Stimulated activated naive CD8-positive, alpha-beta T cell treated with anti-CD3 and anti-CD28 coated beads, Interleukin-15, Interleukin-2, amounts not matched to agents 100 ng/mL and 50 ng/mL, for 24 hours (primary cell): Measurements from ENCODE around the gene ARF1.
"Not testable (repeated sequence)": the region's sequence is repeated elsewhere in the genome, so short reads cannot be mapped to it uniquely, and the experiment has no call there.

Experiments used
- H3K27ac Mint-ChIP-seq: one replicate; pipeline ENCODE4 v1.8.0; 2021; ENCODE audit warnings: mild to moderate bottlenecking, mixed read lengths
- H3K27me3 Mint-ChIP-seq: one replicate; pipeline ENCODE4 v1.8.0; 2021; ENCODE audit warnings: mixed read lengths
- H3K36me3 Mint-ChIP-seq: one replicate; pipeline ENCODE4 v1.8.0; 2021; ENCODE audit warnings: low read depth, mixed read lengths
- H3K4me1 Mint-ChIP-seq: one replicate; pipeline ENCODE4 v1.8.0; 2021; ENCODE audit warnings: low read depth, mixed read lengths
- H3K4me3 Mint-ChIP-seq: one replicate; pipeline ENCODE4 v1.8.0; 2021; ENCODE audit warnings: mild to moderate bottlenecking, mixed read lengths
- H3K9me3 Mint-ChIP-seq: one replicate; pipeline ENCODE4 v1.8.0; 2021; ENCODE audit warnings: mixed read lengths

ARF1 gene

DNA sequence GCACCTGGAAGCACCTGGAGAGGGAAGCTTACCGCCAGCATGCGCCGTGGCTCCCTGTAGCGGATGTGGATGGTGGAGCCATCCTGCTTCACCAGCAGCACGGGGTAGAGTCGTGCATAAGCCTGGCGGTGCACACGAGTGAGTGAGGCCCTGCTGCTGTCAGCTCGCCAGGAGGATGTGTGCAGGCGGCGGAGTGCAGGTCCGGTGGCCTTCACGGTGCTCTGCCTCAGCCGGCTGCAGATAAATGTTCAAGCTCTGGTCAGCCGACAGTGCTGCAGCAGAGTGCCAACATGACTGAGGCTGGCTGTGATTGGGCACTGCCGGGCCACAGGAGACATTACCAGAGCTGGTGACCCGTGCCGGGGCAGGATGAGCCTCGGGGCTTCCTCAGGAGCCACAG, 25.1 kb downstream of the ARF1 start:
- H3K4me3 Mint-ChIP-seq = peak overlapping the region; percentile 91
- no peaks in the 10 kb centered on the region for H3K9me3 Mint-ChIP-seq
- H3K36me3 Mint-ChIP-seq = peaks cover 9% of the 10 kb centered on the region
- H3K27me3 Mint-ChIP-seq = no peaks in the 10 kb centered on the region
- peaks cover 38% of the 10 kb centered on the region for H3K4me1 Mint-ChIP-seq
- no peak overlapping the region for H3K27ac Mint-ChIP-seq

DNA sequence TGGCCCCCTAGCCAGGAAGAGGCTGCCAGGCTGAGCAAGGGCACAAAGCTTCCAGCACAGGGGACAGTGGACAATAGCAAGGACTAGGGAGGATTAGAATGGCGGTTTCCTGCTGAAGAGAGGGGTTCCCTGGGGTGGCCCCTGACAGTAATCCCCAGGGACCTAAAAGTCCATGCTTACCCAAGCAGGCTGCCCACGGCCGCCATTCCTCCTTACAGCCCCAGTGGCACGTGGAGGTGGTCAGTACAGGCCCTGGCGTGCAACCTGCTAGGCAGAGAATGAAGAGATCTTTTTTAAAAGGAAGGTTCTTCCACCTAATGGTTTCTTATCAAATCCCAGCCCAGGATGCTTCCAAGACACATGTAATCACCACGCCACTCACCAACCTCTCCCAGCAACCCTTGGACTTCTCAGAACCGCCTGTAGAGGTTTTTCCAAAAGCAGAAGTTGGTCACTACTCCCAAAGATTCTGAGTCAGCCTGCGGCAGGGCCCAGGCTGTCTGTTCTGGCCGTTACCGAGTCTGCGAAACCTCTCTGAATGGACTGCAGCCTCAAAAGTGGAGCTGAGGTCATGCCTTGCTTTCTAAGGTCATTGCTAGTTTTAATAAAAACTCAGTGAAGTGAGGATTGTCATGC, 25.7 kb downstream of the ARF1 start:
- peaks cover 38% of the 10 kb centered on the region for H3K4me1 Mint-ChIP-seq
- H3K27me3 Mint-ChIP-seq = no peaks in the 10 kb centered on the region
- H3K27ac Mint-ChIP-seq = peak overlapping the region; percentile 89
- H3K9me3 Mint-ChIP-seq = no peaks in the 10 kb centered on the region
- peaks cover 9% of the 10 kb centered on the region for H3K36me3 Mint-ChIP-seq
- peak overlapping the region; percentile 91 for H3K4me3 Mint-ChIP-seq

DNA sequence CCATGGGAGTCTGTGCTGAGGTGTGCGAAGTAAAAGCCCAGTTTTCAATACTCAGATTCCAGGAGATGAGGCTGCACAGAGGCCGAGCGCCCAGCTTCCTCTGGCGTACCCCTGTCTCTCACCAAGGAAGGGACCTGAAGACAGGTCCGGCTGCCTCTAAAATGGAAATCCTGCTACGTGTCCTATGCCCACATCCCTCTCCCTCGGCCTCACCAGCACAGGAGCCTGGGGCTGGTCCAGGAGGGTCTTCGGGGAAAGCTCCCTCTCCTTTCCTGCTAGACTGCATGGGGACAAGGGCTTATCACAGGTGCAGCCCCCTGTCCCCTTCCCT, 26.2 kb downstream of the ARF1 start:
- peaks cover 32% of the 10 kb centered on the region for H3K4me1 Mint-ChIP-seq
- no peaks in the 10 kb centered on the region for H3K9me3 Mint-ChIP-seq
- peak overlapping the region; percentile 89 for H3K27ac Mint-ChIP-seq
- peak overlapping the region; percentile 91 for H3K4me3 Mint-ChIP-seq
- H3K27me3 Mint-ChIP-seq = no peaks in the 10 kb centered on the region
- H3K36me3 Mint-ChIP-seq = peaks cover 9% of the 10 kb centered on the region

DNA sequence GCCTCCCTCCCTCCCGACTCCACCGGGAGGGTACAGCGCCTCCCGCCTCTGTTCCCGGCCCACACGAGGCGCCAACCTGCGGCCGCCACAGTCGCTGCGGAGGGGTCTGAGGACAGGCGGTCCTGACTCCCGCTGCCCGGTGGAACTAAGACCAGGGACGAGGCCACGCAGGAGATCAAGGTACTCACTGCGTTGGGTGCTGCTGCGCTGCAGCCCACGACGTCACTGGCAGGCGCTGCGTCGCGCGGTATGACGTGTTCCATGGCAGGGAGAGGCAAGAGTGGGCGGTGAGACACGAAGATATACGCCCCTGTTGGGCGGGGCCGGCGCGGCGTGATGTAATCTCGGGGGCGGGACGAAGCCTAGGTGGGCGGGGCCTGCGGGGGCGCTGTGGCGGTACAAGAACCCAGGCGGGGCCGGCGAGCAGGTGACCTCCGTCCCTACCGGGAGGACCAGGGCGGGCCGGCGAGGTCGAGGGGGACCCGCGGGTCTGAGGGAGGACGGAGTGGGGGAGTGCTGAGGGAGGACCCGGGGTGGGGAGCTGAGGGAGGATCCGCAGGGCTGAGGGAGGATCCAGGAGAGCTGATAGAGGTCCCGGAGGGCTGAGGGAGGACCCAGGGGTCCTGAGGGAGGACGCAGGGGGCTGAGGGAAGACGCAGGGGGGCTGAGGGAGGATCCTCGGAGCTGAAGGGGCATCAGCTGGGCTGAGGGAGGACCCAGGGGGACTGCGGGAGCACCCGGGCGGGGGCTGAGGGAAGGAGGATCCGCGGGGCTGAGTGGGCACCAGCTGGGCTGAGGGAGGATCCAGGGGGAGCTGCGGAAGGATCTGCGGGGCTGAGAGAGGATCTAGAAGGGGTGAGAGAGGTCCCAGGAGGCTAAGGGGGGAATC, 26.8 kb downstream of the ARF1 start, which contains the start of gene MRPL55:
Gene MRPL55, minus strand, starts transcription at position 227 of the 889 bp plus-strand sequence. CDS start 1,039 bp downstream, outside the sequence.
- H3K4me3 Mint-ChIP-seq = peak within 1 kb of the TSS; percentile 91
- H3K4me1 Mint-ChIP-seq = peaks cover 26% of the 10 kb centered on the region
- no peaks in the 10 kb centered on the region for H3K9me3 Mint-ChIP-seq
- peak within 1 kb of the TSS; percentile 89 for H3K27ac Mint-ChIP-seq
- H3K27me3 Mint-ChIP-seq = no peaks in the 10 kb centered on the region
- H3K36me3 Mint-ChIP-seq = peaks cover 9% of the 10 kb centered on the region

DNA sequence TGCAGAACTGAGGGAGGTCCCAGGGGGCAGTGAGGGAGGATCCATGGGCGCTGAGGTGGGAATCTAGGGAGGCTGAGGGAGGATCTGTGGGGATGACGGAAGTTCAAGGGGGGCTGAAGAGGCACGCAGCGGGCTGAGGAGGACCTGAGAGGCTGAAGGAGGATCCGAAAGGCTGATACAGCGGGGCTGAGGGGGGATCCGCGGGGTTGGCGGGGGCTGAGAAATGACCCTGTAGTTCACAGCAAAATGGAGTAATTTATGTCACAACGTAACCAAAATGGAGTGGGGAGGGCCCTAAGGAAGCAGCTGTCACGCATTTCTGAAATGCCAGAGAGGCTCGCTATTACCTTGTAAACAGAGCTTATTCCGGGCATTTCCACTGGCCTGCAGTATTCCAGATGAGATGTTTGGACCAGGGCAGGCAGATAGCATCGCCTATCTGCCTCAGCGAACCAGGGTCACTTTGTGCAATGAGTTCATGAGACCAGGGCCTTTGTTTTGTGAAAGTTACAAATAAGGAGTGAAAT, 27.5 kb downstream of the ARF1 start:
- H3K4me1 Mint-ChIP-seq = peaks cover 23% of the 10 kb centered on the region
- H3K9me3 Mint-ChIP-seq = no peaks in the 10 kb centered on the region
- peaks cover 9% of the 10 kb centered on the region for H3K36me3 Mint-ChIP-seq
- H3K4me3 Mint-ChIP-seq = peak overlapping the region; percentile 91
- peak overlapping the region; percentile 78 for H3K27ac Mint-ChIP-seq
- no peaks in the 10 kb centered on the region for H3K27me3 Mint-ChIP-seq

DNA sequence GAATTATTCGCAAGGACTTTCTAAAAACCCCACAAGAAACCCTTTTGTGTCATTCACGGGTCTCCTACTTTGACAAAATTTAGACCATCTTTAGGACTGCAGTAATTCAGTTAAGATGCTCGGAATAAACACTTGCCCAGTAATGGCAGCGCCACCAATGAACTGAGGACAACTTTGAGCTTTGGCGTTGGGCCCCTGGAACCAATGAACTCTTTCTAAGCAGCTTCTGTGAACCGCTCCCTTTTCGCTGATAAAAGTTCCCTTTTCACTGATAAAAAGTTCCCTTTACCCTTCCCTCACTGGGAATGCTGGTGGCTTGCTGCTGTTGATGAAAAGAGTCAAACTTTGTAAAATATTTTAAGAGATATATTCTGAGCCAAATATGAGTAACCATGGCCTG, 28.0 kb downstream of the ARF1 start:
- Mint-ChIP-seq H3K4me3 (peak overlapping the region; percentile 91), H3K9me3 (no peaks in the 10 kb centered on the region), H3K4me1 (peaks cover 23% of the 10 kb centered on the region), H3K36me3 (peaks cover 9% of the 10 kb centered on the region), H3K27me3 (no peaks in the 10 kb centered on the region), H3K27ac (no peak overlapping the region)

DNA sequence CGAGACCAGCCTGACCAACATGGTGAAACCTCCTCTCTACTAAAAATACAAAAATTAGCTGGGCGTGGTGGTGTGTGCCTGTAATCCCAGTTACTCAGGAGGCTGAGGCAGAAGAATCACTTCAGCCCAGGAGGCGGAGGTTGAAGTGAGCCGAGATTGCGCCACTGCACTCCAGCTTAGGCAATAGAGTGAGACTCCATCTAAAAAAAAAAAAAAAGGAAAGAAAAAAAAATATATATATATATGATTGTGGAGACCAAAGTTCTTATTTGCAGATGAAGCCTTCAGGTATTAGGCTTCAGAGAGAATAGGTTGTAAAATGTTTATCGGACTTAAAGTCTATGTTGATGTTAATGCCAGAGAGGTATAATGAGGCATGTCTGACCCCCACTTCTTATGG, 28.8 kb downstream of the ARF1 start:
- peaks cover 23% of the 10 kb centered on the region for H3K4me1 Mint-ChIP-seq
- not testable (repeated sequence) for H3K27ac Mint-ChIP-seq, H3K27me3 Mint-ChIP-seq, H3K9me3 Mint-ChIP-seq, H3K36me3 Mint-ChIP-seq, H3K4me3 Mint-ChIP-seq

DNA sequence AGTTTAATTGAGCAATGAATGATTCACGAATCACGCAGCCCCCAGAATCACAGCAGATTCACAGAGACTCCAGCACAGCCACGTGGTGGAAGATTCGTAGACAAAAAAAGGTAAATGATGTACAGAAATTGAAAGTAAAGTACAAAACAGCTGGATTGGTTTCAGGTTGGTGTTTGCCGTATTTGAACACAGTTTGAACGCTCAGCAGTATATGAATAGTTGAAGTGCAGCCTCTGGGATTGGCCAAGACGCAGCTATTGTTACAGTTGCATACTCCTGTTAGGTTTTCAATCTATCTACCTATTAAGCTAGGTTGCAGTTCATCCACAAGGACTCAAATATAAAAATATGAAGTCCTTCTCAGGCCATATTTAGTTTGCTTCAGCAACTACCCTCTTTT, 29.7 kb downstream of the ARF1 start:
- no peaks in the 10 kb centered on the region for H3K27me3 Mint-ChIP-seq
- H3K27ac Mint-ChIP-seq = no peak overlapping the region
- no peaks in the 10 kb centered on the region for H3K36me3 Mint-ChIP-seq
- H3K9me3 Mint-ChIP-seq = no peaks in the 10 kb centered on the region
- peaks cover 23% of the 10 kb centered on the region for H3K4me1 Mint-ChIP-seq
- H3K4me3 Mint-ChIP-seq = no peak overlapping the region

DNA sequence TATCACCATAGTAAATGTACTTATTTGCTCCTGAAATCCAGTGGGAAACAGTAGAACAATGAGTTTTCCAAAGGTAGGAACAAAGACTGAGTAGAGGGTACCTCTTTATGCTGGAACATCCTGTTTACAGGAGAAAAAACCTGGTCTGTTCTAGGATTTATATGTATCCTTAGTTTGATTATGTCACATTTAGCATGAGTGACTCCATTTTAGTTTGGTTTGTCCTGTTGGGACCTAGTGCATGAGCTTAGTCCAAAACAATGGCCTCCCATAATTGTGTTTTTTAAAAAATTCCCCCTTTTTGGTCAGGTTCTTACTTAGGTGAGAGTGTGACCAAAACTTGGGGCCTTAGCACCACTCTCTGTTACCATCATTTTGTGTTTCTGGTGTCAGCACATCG, 30.1 kb downstream of the ARF1 start:
- Mint-ChIP-seq H3K4me1 (peaks cover 22% of the 10 kb centered on the region), H3K4me3 (no peak overlapping the region), H3K9me3 (no peaks in the 10 kb centered on the region), H3K27ac (no peak overlapping the region), H3K36me3 (peaks cover 3% of the 10 kb centered on the region), H3K27me3 (no peaks in the 10 kb centered on the region)

DNA sequence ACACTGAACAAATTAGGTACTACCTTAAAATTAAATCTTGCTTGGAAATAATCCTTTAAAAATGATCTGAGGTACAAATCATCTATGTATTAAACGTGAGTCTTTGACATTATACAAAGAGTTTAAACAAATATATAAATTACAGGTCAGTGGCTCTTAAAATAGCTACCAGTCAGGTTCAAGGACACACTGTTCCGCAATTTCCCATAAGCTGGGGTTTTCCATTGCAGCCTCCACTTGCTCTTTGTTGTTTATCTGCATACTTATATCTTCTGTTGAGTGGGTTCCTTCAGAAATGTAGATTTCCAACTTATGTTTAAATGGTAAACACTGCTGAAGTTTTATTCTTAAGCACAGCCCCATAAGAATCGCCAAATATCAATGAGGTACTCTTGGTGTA, 32.3 kb downstream of the ARF1 start:
- no peak overlapping the region for H3K27ac Mint-ChIP-seq
- peaks cover 3% of the 10 kb centered on the region for H3K9me3 Mint-ChIP-seq
- peaks cover 5% of the 10 kb centered on the region for H3K4me1 Mint-ChIP-seq
- H3K4me3 Mint-ChIP-seq = no peak overlapping the region
- peaks cover 7% of the 10 kb centered on the region for H3K36me3 Mint-ChIP-seq
- H3K27me3 Mint-ChIP-seq = no peaks in the 10 kb centered on the region

DNA sequence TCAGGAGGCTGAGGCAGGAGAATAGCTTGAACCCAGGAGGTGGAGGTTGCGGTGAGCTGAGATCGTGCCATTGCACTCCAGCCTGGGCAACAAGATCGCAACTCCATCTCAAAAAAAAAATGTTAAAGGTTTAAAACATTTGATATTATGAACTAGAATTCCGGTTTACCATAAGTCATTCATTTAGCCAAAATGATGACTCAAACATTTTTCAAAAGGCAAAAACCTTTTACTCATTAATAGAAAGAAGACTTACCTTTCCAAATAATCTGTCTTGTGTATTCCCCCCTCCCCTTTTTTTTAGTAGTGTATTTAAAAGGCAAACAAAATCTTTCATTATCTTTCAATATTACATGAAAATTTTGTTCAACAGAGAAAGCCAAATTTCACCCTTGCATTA, 34.8 kb downstream of the ARF1 start:
- H3K9me3 Mint-ChIP-seq = peaks cover 3% of the 10 kb centered on the region
- H3K4me1 Mint-ChIP-seq = no peaks in the 10 kb centered on the region
- peaks cover 7% of the 10 kb centered on the region for H3K36me3 Mint-ChIP-seq
- H3K4me3 Mint-ChIP-seq = no peak overlapping the region
- H3K27me3 Mint-ChIP-seq = no peaks in the 10 kb centered on the region
- H3K27ac Mint-ChIP-seq = no peak overlapping the region

DNA sequence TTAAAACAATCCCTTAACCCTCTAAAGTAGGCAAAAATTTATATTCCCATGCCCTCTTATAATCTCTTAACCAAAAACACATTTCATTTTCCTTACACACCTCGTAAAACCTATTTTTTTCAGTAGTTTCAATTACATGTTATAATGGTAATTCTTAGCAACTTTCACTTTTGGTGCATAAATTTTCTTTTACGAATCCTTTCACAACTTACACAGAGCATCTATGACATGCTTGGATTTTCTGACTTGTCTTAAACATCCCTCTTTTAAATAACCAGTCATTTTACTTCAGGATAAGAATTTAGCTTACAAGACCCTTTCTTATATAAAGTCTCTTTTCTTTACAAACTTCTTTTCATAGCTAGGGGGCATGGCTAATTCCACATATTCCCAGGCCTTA, 35.5 kb downstream of the ARF1 start:
- Mint-ChIP-seq H3K4me1 (no peaks in the 10 kb centered on the region), H3K27me3 (no peaks in the 10 kb centered on the region), H3K4me3 (no peak overlapping the region), H3K27ac (no peak overlapping the region), H3K9me3 (peaks cover 3% of the 10 kb centered on the region), H3K36me3 (peaks cover 7% of the 10 kb centered on the region)

DNA sequence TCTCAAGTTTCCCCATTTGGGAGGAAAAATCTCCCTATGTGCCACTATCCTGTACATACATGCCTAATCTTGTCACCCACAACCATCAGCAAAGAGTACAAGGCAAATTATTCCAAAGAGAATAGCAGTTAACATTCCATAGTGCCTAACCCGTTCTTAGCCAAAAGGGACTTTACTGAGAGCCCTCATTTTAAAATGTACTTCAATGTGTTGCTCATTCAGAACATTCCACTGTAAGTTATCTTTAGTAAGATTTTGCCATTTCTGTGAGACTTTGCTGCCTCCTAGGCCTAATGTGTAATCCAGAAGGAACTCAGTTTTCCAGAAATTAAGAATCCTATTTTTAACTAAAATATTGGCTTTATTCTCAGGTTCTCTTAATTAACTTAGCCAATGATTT, 37.8 kb downstream of the ARF1 start:
- Mint-ChIP-seq H3K4me3 (peak overlapping the region; percentile 67), H3K4me1 (no peaks in the 10 kb centered on the region), H3K27me3 (no peaks in the 10 kb centered on the region), H3K36me3 (peaks cover 7% of the 10 kb centered on the region), H3K9me3 (peaks cover 3% of the 10 kb centered on the region), H3K27ac (no peak overlapping the region)

DNA sequence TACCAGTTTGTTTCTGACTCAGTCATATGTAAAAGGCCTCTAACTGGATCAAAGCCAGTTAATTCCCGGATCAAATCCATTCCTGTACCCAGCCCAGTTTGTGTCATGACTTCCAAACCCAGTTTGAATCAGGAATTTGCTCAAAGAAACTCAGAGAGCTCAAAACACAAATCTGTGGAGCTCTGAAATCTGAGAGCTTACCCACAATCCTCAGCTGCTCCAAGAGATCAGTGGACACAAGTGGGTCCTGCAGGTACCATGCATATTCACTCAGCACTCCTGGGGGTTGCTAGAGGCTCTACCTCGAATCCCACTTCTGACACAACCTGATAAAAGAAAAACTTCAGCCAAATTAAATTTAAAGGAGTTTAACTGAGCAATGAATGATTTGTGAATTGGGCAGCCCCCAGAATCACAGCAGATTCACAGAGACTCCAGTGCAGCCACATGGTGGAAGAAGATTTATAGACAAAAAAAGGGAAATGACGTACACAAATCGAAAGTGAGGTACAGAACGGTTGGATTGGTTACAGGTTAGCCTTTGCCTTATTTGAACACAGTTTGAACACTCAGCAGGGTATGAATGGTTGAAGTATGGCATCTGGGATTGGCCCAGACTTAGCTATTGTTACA, 38.5 kb downstream of the ARF1 start:
- peaks cover 3% of the 10 kb centered on the region for H3K9me3 Mint-ChIP-seq
- H3K27ac Mint-ChIP-seq = no peak overlapping the region
- H3K4me3 Mint-ChIP-seq = peak overlapping the region; percentile 67

DNA sequence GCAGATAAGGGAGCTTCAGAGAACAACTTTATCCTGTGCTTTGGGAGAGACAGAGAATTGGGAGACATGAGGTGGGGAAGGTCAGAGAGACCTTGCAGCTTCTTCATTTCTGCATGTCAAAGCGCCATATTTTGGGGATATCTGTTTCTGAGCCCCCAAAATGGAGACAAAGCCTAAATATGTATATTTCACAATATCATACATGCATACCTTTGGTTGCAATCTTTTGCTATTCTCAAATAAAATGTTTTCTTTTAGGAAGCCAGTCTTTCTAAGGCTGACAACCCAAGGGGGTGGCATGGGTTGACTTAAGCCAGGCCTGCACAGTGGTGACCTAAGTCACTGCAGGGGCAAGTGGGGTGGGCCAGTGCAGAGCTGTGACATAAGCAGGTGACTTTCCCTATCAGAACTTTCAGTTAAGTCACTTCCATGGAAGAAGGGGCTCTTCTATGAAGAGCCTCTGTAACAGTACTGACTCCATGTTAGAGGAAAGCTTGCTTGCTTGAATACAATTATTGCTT, 40.5 kb downstream of the ARF1 start:
- Mint-ChIP-seq H3K36me3 (peaks cover 2% of the 10 kb centered on the region), H3K27me3 (peaks cover 9% of the 10 kb centered on the region), H3K27ac (no peak overlapping the region), H3K4me3 (no peak overlapping the region), H3K9me3 (peaks cover 2% of the 10 kb centered on the region), H3K4me1 (no peaks in the 10 kb centered on the region)

More for the DNA sequence above, 38.5 kb downstream of the ARF1 start:
- Mint-ChIP-seq H3K27me3 (no peaks in the 10 kb centered on the region), H3K36me3 (peaks cover 7% of the 10 kb centered on the region), H3K4me1 (no peaks in the 10 kb centered on the region)
